Epithelial cell of esophagus (primary cell): Measurements from ENCODE around the gene PPP2R2D.
A peak's percentile ranks its signal among the peaks of the same experiment; 100 is the strongest.

Experiments
- DNase-seq: peaks from one replicate; pipeline ENCODE4 v3.0.0; 2010; ENCODE audit warnings: low read depth
- H3K4me3 ChIP-seq: 2 replicates; pipeline ENCODE4 v1.5.1; 2011; ENCODE audit warnings: mild to moderate bottlenecking, low read length, control low read depth
- TF ChIP-seq, protein P1 (sequence below): IDR thresholded peaks from 2 replicates; pipeline ENCODE4 v1.5.1; 2011; ENCODE audit warnings: low read depth, mild to moderate bottlenecking, low read length, control low read depth, inconsistent platforms; ENCODE audit not compliant: insufficient read depth; ENCODE audit errors: missing control alignments

PPP2R2D gene

DNA sequence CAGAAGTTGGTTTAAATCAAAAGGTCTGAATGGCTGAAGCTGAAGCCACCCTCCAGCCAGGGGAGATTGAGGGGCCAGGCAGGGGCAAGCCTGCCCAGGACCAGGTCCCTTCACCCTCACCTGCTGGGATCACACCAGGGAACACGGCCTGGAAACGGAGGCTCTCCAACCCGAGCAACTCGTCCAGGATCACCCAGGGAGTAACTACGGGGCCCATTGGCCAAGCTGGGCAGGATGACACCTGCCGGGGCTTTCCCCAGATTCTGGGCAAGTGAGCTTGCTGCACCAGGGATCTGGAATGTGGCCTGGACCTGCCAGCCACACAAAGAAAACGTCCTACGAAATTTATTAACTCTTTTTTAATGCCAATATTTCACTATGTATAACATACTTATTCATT, 30.4 kb upstream of the PPP2R2D start:
- DNase-seq: peak; percentile 20
- TF ChIP-seq, protein P1, sequence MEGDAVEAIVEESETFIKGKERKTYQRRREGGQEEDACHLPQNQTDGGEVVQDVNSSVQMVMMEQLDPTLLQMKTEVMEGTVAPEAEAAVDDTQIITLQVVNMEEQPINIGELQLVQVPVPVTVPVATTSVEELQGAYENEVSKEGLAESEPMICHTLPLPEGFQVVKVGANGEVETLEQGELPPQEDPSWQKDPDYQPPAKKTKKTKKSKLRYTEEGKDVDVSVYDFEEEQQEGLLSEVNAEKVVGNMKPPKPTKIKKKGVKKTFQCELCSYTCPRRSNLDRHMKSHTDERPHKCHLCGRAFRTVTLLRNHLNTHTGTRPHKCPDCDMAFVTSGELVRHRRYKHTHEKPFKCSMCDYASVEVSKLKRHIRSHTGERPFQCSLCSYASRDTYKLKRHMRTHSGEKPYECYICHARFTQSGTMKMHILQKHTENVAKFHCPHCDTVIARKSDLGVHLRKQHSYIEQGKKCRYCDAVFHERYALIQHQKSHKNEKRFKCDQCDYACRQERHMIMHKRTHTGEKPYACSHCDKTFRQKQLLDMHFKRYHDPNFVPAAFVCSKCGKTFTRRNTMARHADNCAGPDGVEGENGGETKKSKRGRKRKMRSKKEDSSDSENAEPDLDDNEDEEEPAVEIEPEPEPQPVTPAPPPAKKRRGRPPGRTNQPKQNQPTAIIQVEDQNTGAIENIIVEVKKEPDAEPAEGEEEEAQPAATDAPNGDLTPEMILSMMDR: no peak
- H3K4me3 ChIP-seq: no peak overlapping the region

DNA sequence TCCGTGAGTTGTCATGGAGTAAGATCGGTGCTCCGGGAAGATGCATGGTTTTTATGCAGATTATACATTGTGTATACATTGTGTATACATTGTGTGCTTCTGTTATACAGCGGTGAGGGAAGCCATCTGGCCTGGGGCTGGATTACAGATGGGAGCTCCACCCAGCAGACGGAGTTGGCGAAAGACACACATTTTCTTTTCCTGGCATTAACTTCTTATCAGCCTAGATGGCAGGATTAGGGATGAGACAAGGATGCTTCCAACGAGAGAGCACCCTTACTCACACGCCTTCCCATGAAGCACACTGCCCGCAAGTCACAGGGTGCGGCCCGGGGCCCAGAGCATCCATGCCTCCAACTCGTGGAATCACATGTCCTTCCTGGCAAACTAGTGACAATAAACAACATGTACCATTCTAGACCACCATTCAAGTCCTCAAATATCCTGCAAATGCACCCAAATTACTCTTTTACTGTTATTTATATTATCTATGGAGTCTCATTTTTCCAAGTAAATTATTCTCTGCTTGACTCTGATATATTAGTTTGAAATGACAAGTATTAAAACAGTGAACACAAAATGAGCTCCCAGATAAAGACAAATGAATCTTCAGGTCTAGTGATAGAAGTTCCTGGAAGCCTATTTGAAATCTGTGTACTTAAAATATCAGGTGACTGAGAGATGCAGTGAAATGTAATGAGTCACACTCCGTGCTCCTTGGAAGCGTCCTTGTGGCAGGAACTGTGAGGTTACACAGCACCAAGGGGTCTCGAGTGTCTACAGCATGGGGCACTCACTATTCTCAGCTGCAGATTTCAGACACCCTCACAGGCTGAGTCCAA, 29.8 kb upstream of the PPP2R2D start:
- no peak overlapping the region for H3K4me3 ChIP-seq
- peak; percentile 53 for DNase-seq
- TF ChIP-seq, protein P1: no peak

DNA sequence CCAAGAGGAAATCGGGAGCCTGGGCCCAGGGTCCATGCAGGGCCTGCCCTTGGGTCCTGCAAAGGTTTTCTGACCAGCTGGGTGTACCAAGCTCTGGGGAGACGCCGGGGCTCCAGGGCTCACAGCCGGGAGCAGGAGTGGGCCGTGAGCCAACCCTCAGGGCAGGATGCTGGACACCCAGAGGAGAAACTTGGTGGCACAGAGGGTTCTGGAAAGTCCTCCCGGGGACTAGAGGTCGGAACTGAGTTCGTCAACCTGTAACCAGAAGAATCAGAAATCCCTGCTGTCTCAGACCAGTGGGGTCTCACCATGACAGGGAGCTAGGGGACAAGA, 29.2 kb upstream of the PPP2R2D start:
- H3K4me3 ChIP-seq: no peak overlapping the region
- DNase-seq: no peak
- TF ChIP-seq, protein P1: no peak

DNA sequence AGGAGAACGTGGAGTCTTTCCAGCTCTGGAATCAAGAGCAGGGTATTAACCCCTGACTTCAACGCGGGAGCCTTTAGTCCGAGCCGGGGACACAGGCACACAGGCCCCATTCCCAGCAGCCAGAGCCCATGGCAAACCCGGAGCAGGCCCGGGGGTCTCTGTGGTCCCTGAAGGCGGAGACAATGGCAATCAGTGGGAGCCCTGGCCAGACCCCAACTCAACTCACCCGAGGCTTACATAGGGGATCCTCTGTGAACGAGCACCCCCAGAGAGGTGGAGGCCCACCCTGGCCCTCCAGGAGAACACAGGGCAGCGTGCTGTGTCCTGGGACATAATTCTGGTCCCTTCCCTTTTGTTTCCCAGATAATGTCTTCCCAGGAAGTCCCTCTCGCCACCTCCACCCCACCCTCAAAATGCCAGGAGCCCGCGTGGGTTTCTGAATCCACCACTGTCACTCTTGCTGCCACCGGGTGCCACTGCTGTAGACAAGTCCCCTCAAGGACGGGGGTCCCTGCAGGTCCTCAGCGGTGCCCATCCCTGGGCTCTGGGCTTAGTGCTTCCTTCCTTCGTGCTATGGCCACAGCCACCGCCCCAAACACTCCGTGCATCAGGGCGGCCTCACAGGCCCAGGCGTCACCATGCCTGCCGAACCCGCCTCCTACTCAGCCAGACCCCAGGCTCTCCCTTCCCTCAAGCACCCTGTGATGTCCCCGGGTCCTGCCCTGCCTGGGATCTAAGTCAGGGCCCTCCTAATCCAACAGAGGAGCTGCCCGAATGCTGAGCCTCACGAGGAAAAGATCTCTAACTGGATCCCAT, 28.6 kb upstream of the PPP2R2D start:
- no peak for DNase-seq
- no peak overlapping the region for H3K4me3 ChIP-seq
- TF ChIP-seq, protein P1: no peak

DNA sequence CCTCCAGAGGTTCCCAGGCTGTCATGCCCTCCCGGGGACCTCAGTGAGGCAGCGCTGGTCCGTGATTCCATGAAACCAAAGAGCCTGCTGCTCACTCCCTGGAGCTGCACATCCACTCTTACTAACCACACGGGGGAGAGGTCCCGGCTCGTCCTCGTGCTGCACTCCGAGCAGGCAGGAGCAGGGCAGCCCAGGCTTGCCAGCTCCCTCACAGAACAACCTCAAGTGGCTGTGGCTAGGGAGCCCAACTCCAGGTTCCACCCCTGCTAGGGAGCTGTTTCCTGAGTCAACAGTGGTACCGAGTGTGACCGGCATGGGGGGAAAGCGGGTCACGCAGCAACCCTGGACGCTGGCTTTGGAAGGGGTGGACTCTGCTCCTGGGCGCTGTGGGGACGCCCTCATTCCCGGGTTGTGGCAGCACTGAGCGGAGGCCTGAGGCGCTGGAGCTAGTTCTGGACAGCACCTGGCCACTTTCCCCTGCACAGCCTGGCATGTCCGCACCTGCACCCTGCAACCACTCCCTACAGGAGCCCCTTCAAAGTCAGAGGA, 27.9 kb upstream of the PPP2R2D start:
- no peak overlapping the region for H3K4me3 ChIP-seq
- TF ChIP-seq, protein P1: no peak
- peak; percentile 50 for DNase-seq

DNA sequence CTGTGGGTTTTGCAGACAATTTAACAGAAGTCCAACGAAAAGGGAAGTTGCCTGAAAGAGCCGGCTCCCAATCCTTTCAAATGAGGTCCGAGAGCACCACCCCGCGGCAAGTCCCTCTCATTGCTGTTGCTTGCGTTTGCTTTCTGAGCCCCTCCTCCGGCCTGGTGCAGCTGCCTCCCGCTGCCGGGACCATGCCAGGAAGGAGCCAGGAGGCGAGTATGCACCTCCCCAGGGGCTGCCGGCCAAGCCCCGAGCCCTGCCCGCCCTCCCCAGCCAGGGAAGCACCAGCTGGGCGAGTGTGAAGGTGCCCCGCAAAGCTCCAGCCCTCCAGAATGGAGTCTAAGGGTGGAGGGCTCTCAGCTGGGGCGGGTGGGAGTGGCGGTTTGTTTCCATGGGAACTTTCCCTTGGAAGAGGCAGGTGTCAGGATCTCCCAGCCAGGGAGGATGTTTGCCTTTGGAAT, 25.8 kb upstream of the PPP2R2D start:
- no peak overlapping the region for H3K4me3 ChIP-seq
- DNase-seq: peak; percentile 84
- TF ChIP-seq, protein P1: peak; percentile 91
